ENCODE data around the gene CCSER1.

The CCSER1 gene

DNA sequence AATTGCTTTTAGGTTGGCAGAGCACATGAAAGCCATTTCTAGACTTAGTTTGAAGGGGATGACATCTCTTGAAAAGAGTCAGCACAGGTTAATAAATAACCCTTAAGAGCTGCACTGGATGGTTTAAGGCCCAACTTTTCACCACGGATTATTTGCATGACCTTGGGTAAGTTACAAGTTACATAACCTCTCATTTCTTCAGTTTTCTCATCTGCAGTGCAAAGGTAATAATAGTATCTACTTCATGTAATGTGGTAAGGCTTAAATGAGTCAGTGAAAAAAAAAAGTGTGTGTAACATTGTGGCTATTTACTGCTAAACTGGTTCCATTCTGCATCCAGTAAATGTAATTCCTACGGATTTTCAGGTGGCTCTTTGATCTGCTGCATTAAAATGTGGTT is 715.8 kb downstream of the CCSER1 start:
- H3K27ac ChIP-seq (ENCODE audit: low read depth, low read length), result no peak overlapping the region
- H3F3A ChIP-seq (ENCODE audit: insufficient read depth), result no peaks in the 10 kb centered on the region
- H2AFZ ChIP-seq (ENCODE audit: low read depth, low read length, severe bottlenecking), result no peak overlapping the region
- no peaks in the 10 kb centered on the region for H3K9me3 ChIP-seq (ENCODE audit: insufficient read depth, low read length)
- no peaks in the 10 kb centered on the region for H3K79me2 ChIP-seq (ENCODE audit: insufficient read depth, low read length)
- H3K4me3 ChIP-seq (ENCODE audit: insufficient read depth, low read length, poor library complexity, severe bottlenecking), result no peak overlapping the region
- TF ChIP-seq EZH2phosphoT487 (conservative IDR thresholded peaks at IDR 0.05; ENCODE audit: low read length), result no peak
- TF ChIP-seq, protein P1, sequence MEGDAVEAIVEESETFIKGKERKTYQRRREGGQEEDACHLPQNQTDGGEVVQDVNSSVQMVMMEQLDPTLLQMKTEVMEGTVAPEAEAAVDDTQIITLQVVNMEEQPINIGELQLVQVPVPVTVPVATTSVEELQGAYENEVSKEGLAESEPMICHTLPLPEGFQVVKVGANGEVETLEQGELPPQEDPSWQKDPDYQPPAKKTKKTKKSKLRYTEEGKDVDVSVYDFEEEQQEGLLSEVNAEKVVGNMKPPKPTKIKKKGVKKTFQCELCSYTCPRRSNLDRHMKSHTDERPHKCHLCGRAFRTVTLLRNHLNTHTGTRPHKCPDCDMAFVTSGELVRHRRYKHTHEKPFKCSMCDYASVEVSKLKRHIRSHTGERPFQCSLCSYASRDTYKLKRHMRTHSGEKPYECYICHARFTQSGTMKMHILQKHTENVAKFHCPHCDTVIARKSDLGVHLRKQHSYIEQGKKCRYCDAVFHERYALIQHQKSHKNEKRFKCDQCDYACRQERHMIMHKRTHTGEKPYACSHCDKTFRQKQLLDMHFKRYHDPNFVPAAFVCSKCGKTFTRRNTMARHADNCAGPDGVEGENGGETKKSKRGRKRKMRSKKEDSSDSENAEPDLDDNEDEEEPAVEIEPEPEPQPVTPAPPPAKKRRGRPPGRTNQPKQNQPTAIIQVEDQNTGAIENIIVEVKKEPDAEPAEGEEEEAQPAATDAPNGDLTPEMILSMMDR (IDR thresholded peaks at IDR 0.05; ENCODE audit: insufficient read depth, low read length, poor library complexity, severe bottlenecking), result no peak
- H4K20me1 ChIP-seq (ENCODE audit: low read depth, low read length), result no peaks in the 10 kb centered on the region
- no peaks in the 10 kb centered on the region for H3K9me2 ChIP-seq (replicated peaks; ENCODE audit: insufficient read depth, low read length)
- no peaks in the 10 kb centered on the region for H3K27me3 ChIP-seq (ENCODE audit: low read length)
- no peak overlapping the region for H3K4me2 ChIP-seq (ENCODE audit: low read depth, low read length, poor library complexity, severe bottlenecking)
- H3K9ac ChIP-seq (ENCODE audit: low read length), result no peak overlapping the region
- H3K36me3 ChIP-seq (ENCODE audit: low read length), result no peaks in the 10 kb centered on the region

DNA sequence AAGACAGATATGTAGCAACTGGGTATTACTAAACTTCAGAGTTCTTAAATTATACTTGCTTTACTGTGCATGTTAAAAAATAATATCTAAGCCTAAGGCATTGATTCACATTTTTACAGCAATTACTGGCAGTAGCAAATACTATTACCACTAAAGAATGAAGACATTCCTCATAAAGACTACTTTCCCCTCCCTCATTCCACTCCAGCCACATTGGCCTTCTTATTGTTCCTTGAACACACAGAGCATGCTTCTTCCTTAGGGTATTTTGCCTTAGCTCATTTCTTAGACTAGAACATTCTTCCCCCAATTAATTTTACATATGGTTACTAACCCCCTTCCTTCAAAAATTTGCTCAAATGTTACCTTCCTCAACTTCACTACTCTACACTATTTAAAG is 717.0 kb downstream of the CCSER1 start:
- Histone ChIP-seq H3K4me3 (ENCODE audit: insufficient read depth, low read length, poor library complexity, severe bottlenecking) (no peak overlapping the region), H3K27ac (ENCODE audit: low read depth, low read length) (no peak overlapping the region), H3K9ac (ENCODE audit: low read length) (no peak overlapping the region), H3F3A (ENCODE audit: insufficient read depth) (no peaks in the 10 kb centered on the region), H2AFZ (ENCODE audit: low read depth, low read length, severe bottlenecking) (no peak overlapping the region), H3K9me3 (ENCODE audit: insufficient read depth, low read length) (no peaks in the 10 kb centered on the region), H4K20me1 (ENCODE audit: low read depth, low read length) (no peaks in the 10 kb centered on the region), H3K4me2 (ENCODE audit: low read depth, low read length, poor library complexity, severe bottlenecking) (no peak overlapping the region), H3K27me3 (ENCODE audit: low read length) (no peaks in the 10 kb centered on the region), H3K9me2 (replicated peaks; ENCODE audit: insufficient read depth, low read length) (no peaks in the 10 kb centered on the region), H3K36me3 (ENCODE audit: low read length) (no peaks in the 10 kb centered on the region), H3K79me2 (ENCODE audit: insufficient read depth, low read length) (no peaks in the 10 kb centered on the region)
- TF ChIP-seq EZH2phosphoT487 (conservative IDR thresholded peaks at IDR 0.05; ENCODE audit: low read length), result no peak
- TF ChIP-seq, protein P1 (IDR thresholded peaks at IDR 0.05; ENCODE audit: insufficient read depth, low read length, poor library complexity, severe bottlenecking), result no peak

DNA sequence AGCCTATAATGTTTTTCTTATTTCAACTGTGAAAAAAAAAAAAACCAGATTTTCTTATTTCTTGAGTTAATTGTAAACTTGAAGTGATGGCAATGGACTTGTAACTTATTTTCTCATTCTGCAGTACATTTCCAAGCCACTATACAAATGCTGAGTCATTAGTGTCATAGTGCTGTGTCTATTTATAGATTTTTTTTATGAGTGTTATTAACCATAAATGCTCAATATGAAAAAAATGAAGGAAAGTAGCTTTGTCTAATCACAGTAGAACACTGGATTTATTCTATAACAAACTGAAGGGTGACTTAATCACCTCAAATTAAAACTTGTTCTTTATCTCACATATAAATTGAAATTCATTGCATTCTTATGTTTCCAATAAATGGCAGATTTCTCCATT is 718.6 kb downstream of the CCSER1 start:
- Histone ChIP-seq H3K27ac (ENCODE audit: low read depth, low read length) (no peak overlapping the region), H3K27me3 (ENCODE audit: low read length) (no peaks in the 10 kb centered on the region), H3K4me2 (ENCODE audit: low read depth, low read length, poor library complexity, severe bottlenecking) (no peak overlapping the region), H2AFZ (ENCODE audit: low read depth, low read length, severe bottlenecking) (no peak overlapping the region), H3K9me3 (ENCODE audit: insufficient read depth, low read length) (no peaks in the 10 kb centered on the region), H3K9ac (ENCODE audit: low read length) (no peak overlapping the region), H3F3A (ENCODE audit: insufficient read depth) (no peaks in the 10 kb centered on the region), H4K20me1 (ENCODE audit: low read depth, low read length) (no peaks in the 10 kb centered on the region), H3K36me3 (ENCODE audit: low read length) (no peaks in the 10 kb centered on the region), H3K4me3 (ENCODE audit: insufficient read depth, low read length, poor library complexity, severe bottlenecking) (no peak overlapping the region), H3K9me2 (replicated peaks; ENCODE audit: insufficient read depth, low read length) (no peaks in the 10 kb centered on the region), H3K79me2 (ENCODE audit: insufficient read depth, low read length) (no peaks in the 10 kb centered on the region)
- TF ChIP-seq EZH2phosphoT487 (conservative IDR thresholded peaks at IDR 0.05; ENCODE audit: low read length), result no peak
- TF ChIP-seq, protein P1 (IDR thresholded peaks at IDR 0.05; ENCODE audit: insufficient read depth, low read length, poor library complexity, severe bottlenecking), result no peak

All from SU-DHL-6 (cell line).